Activated T-cell treated with anti-CD3 and anti-CD28 coated beads for 1 hour (primary cell): ENCODE measurements around the gene TPST2.
"Not testable (repeated sequence)": the region's sequence is repeated elsewhere in the genome, so short reads cannot be mapped to it uniquely, and the experiment has no call there.

ENCODE experiments used
- DNase-seq: peaks from one replicate; pipeline ENCODE4 v3.0.0-alpha.2; 2020; ENCODE audit warnings: low read depth

TPST2 gene

DNA sequence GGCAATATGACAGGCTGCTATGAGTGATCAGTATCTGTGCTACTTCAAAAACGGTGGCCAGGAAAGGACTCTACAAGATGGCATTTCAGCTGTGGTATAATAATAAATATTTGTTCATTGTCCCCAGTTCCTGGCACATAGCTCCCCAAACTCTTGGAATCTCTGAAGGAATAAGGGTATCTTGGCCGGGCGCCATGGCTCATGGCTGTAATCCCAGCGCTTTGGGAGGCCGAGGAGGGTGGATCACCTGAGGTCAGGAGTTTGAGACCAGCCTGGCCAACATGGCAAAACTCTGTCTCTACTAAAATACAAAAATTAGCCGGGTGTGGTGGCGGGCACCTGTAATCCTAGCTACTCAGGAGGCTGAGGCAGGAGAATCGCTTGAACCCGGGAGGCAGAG is 61.4 kb downstream of the TPST2 start:
- not testable (repeated sequence) for DNase-seq

DNA sequence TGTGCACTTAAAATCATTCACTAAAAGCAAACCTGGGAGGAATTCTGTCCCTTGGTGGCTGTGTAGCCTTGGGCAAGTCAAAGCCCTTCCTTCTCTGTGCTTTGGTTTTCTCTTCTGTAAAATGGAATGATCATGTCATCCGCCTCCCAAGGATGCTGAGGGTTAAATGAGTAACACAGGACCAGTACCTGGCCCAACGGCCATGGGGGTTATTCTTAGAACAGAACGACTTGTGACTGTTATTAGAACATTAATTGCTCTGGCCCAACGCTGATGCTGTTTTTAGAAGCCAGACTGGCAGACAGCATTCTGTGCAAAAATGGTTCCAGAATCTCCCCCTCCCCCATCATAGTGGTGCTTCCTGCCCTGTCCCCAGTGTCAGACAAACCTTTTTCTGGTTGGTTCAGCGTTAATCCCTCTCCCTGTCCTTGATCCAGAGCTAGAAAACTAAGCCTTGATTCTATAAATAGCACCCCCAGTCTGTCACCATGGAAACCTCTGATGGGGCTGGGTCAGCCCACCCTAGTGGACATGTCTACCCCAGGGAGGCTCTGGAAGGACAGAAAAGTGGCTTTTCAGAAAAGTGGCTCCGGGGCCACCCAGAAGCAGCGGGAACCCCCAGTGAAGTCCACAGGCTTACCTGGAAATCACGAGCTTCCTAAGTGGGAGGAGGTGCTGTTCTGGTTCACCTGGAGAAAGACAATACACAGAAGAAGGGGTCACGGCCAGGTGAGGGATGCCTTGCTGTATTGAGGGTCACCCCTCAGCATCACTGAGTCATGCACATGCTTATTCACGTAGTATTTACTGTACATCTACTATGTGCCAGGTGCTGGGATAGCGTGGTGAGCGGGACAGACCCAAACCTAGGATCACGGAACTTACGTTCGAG is 62.1 kb downstream of the TPST2 start:
- DNase-seq, result no peak

DNA sequence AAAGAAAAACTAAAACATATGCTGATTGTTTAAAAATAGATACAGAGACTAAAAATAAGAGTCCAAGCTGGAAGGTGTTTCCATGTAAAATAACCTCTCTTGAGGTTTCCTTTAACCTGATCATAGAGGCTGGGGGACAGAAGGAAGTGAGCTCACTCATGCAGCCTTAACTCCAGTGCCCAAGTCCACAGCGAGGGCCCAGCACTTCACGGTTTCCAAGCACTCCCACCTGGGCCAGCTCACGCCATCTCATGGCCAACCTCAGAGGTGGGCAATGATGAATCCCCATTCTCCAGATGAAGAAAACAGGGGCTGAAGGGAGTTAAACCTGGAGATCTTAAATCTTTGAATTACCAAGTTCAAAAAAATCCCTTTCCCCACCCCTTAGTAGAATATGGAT is 62.8 kb downstream of the TPST2 start:
- DNase-seq, result no peak

DNA sequence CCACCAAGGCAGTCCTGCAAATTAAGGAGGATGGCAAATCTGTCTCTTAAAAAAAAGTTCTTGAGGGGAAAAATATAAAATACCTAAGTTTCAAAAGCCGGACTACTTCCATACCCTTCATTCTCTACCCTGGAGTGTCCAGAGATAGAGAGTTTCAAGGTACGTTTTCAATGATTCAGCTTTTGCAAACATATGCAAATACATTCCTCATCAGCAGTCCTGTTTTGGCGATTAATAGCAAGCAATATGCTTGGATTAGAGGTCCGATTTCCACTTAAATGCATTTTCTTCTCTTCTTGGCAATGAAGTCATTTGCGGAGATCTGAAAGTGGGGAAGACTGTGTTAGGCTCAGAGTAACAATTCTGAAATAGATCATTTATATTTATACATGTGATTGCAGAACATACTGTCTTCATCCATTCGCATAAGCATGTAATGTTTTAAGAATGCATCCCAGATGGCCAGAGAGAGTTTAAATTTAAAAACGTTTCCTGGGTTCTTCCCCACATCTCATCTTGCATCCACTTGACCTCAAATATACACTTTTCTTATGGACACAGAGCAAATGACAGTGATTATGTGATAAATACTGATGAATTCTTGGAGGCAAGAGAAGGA is 63.9 kb downstream of the TPST2 start:
- no peak for DNase-seq

DNA sequence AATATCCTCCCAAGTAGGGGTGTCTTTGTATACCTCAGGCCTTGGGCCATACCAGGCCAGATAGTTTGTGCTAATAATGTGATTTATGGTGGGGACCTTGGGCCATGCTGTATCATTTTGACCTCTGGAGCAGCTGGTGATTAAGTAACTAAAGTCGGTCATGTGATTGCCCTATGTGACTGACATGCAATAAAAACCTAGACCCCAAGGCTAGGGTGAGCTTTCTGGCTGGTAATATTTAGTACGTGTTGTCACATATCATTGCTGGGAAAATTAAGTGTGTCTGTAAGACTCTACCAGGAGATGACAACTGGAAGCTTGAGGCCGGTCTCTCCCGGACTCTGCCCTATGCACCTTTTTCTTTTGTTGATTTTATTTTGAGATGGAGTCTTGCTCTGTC is 65.1 kb downstream of the TPST2 start:
- no peak for DNase-seq

DNA sequence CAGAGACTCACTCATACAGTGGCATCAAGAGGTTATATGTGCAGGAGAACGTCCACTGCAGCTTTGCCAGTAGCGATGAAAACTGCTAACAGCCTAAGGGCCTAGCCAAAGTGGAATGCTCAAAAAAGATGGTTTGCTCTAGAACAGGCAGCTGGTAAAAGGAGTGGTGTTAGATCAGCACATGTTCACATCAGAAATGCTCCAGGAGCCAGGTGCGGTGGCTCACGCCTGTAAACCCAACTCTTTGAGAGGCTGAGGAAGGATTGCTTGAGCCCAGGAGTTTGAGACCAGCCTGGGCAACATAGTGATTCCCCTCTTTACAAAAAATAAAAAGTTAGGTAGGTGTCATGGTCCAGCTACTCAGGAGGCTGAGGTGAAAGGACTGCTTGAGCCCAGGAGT is 67.3 kb downstream of the TPST2 start:
- DNase-seq, result no peak

DNA sequence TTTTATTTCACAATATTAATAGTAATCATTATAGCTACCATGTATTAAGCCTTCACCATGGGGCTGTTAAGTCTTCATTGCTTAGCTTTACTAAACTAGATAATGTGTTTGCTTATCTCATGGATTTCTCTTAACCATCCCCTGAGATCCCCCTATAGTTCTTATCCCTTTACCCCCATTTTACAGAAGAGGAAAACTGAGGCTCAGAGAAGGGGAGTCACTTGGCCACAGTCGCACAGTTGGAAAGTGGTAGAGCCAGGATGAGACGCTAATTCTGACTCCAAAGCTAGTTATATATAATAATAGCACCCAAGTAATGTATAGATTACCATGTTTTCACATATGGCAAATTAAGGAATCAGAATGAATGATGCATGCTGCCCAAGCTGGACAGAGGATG is 67.9 kb downstream of the TPST2 start:
- no peak for DNase-seq

DNA sequence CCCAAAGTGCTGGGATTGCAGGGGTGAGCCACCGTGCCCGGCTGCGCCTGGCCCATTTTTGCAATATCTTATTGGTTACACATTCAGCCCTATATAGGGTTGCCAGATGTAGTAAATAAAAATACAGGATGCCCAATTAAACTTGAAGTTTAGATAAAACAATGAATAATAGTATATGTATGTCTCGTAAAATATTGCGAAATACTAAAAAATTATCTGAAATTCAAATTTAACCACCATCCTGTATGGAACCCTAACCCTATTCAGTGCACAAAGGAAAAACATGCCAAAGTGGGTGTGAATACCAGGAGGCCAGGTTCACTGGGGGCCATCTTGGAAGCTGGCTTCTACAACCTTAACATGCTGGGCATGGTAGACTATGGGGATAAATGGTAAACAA is 72.5 kb downstream of the TPST2 start:
- no peak for DNase-seq

DNA sequence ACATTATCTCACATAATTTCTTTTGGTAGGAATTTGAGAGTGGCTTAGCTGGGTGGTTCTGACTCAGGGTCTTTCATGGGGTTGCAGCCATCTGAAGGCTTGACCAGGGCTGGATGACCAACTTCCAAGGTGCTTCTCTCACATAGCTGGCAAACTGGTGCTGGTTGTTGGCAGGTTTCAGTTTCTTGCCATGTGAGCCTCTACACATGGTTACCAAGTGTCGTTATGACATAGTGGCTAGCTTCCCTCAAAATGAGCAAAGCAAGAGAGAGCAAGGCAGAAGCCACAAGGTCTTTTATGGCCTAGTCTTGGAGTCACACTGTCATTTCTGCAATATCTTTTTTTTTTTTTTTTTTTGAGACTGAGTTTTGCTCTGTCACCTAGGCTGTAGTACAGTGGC is 73.4 kb downstream of the TPST2 start:
- DNase-seq, result no peak

DNA sequence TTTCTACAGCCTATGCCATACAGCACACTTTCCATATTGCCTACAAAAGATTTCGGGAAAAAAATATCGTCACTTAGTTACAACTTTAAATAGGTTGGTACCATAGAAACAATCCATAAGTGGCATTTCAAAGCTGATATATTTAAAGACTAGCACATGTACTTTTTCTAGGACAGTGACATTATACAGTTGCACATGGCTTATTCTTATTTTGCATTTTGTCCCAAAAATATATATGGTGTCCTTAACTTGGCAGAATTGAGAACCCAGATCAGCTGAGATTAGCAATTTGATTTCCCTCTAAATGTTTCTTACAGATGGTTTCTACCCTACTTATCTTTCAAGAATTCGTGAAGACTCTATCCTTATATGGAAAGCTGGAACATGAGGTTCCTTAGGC is 74.0 kb downstream of the TPST2 start:
- DNase-seq, result no peak

DNA sequence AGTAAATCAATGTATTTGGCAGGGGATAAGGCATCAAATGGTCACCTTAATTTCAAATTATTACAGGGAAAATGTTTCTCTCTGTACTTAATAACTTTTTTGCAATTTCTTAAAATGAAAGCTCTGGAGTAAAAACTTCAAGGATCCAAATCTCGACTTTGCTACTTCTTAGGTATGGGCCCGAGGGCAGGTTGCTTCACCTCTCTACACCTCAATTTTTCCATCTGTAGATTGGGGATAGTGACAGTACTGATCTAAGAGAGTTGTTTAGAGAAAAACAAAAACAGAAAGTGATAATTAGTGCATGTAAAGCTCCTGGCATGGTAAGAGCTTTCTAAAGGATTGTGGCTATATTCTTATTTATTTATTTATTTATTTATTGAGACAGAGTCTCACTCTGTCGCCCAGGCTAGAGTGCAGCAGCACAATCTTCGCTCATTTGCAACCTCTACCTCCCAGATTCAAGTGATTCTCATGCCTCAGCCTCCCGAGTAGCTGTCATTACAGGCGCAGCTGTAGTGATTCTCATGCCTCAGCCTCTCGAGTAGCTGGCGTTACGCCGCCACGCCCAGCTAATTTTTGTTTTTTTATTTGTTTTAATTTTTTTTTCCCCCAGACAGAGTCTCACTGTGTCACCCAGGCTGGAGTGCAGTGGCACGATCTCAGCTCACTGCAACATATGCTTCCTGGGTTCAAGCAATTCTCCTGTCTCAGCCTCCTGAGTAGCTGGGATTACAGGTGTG is 75.3 kb downstream of the TPST2 start:
- no peak for DNase-seq

DNA sequence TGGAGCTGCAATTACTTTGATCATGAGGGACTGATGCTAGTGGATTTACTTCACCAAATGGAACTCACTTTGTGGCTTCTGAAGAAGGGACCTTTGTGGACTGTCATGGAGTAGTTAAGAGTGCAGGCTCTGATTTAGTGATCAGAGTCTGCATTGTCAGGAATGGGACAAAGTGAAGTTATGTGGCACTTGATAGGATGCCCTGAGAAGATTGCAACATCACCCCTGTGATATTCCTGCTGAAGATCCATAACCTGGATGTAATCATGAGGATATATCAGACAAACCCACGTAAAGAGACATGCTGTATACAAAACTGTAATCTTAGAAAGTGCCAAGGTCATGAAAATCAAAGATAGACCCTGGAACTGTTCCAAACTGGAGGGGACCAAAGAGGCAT is 76.1 kb downstream of the TPST2 start:
- DNase-seq, result no peak

DNA sequence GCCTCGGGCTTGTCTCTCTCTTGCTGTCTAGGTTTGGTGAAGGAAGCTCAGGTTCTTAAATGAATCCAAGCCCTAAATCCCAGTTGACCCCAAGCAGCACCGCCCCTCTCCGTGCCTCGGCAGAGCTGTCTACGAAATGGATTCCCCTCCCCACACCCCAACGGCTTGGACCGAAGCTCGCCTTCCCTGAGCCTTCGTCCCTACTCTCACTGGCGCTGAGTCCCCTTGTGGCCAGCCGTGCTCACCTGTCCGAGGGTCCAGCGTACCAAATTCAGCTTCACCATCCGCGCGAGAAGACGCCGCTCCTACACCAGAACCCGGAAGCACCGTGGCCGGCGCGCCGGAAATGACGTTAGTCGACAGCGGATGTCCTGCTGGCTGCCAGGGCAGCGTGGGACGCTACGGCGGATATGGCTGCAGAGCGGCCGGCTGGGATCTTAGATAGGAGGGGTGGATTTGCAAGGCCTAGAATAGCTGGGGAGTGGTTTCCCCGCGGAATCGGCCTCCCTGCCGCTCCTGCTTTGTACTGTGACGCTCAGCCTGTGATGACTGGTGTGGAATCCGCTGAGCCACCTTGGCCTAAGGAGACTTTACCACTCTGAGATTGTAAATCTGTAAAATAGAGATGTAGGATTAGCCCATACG is 77.7 kb downstream of the TPST2 start, which contains the start of gene TFIP11:
Gene TFIP11, minus strand, starts transcription at position 325 of the 645 bp plus-strand sequence. CDS start 2,201 bp downstream, outside the sequence.
- peak; percentile 82 for DNase-seq

DNA sequence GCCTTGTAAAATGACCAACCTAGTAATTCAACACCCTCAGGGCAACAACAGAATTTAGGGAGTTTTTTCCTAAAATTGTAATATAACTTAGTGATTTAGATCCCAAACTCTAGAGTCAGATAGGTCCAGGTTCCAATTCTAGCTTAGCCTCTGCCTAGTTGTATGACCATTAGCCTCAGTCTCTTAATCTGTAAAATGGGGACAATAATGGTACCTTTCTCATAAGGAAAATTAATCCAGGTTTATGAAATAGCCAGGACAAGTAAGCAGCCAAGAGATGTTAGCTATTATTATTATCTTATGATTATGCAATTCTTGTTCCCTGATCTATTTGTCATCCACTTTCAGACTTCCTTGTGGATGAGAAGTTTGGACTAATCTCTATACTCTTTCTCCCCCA is 81.8 kb downstream of the TPST2 start:
- DNase-seq, result no peak

DNA sequence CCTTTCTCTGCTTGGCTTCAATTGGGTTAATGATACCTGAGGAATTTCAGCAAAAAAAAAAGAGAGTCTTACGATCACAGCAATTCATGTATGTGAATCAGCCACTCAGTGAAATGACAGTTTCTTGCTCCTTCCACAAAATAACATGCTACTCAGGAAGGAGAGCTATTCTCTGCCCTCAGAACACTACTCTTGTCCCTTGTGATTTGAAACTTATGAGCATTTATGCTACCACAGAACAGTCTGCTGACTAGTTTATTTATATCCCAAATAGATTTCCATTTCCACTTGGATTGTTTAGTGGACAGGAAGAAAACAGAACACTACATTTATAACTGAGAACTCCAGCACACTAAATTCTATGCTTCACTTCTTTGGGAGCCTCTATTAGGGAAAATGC is 86.2 kb downstream of the TPST2 start:
- DNase-seq, result no peak

DNA sequence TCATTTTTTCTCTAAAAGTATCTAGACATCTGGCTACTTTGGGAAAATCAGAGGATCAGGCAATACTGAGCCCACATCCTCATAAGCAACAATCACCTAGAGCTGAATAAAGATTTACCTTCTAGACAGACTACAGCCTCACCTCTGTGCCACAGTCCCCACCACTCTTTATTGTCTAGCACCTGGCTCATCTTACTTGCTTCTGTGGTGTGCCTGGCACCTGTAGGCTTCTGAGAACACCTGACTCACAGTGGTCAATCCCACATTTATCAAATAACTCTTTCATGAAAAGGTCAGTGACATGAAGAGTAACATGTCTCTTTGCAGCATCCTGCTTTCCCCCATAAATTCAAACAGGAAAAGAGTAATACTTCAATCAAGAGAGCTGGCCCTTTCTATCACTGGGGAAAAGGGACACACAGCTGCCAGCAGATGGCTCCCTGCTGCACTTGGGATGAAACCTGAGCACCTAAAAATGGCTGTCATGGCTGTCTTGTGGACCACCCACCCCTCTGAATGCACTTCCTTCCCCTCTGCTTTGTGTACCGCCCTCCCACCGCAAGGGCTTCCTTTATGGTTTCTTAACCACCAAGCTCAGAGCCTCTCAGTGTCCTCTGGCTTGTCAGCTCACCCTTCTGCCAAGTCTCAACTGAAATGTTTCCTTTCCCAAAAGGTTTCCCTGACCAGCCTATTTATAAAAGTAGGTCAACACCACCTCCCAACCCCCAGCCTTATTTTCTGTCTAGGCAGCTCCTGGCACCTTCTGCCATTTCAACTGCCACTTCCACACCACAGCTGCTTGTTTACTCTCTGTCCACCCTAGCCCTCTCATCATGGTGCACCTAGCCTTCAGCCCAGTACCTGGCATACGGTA is 87.0 kb downstream of the TPST2 start:
- peak; percentile 33 for DNase-seq

DNA sequence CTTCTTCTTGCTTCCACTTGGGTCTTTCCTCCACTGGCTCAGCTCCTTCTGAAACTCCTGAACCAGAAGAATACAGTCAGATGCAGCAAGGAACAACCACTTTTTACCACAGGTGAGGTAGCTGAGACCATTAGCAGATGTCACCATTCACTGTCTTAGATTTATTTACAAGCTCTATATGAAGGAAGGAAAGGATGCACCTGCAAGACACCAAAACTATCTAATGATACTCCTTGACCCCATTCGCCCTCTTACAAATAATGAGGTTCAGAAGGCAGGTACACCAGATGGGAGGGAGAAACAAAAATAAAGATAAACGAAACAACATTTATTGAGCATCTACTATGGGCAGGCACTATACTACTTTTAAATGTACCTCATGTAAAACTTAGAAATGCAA is 87.9 kb downstream of the TPST2 start:
- DNase-seq, result no peak

DNA sequence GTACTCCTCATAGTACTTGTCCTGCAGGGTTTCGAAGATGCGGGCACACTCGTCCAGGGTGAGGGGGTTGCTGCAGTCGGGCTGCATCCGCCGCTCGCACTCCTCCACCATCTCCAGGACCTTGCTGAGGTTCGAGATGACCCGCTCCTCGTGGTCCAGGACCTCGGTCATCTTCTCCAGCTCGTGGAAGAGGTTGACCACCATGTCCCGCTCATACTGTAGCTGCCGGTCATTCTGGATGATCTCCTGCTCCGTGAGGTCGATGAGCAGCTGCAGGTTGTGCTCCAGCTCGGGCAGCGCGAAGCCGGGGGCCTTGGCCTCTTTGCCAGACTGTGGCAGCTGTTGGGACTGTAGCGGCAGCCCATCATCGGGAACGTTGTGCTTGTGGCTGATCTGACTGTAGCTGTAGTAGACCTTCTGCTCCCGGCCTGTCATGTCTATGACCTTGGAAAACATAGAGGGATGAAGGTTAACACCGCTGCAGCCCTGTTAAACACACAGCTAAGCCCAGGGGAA is 90.7 kb downstream of the TPST2 start:
- no peak for DNase-seq

DNA sequence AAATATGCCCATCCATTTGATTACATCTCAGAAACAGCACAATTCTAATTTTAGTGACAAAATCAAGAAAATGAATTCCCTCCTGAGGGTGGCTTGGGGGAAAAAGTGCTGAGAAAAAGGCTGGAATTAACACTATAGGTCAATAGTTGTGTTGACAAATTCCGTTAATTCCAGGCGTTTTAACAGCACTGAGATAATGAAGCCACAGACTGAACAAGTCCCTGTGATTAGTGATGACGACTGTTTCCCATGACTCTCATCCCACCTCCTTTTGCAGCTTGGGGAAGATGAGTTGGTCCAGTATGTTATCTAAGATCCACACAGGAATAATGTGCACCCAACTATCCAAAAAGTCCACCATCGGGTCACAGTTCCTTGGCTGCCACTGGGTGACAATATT is 93.5 kb downstream of the TPST2 start:
- no peak for DNase-seq

DNA sequence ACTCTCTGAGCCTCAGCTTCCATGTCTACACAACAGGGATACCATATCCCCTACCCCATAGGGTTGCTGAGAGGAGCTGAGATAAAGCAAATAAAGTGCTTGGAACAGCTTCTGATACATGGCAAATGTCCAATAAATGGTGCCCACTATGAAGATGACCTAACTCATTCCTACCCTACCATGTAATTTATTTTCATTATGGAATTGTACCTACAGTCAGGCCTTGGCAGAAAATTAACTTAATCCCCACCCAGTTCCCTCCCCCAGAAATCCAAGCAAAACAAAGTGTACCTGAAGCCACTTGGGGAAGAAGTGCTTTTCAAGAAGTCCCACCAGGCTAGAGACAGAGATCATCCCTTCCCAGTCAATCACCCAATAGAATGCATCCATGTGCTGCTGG is 95.4 kb downstream of the TPST2 start:
- no peak for DNase-seq

DNA sequence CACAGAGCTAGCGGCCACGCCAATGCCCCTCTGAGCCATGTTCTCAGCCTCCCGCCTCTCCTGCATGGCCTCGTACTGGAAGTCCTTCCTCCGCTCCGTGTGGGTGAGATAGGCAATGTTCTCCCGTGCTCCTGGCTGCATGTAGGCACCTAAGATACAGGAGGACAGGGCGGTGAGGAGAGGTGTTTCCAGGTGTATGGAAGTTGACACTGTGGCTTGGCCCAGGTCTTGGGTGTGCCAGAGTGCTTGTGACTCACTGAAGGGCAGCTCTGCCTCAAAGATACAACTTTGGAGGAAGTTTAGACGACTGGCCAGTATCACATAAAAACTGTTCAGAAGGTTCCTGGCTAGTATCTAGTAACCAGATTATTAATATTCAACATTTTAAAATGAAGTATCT is 97.7 kb downstream of the TPST2 start:
- no peak for DNase-seq
